K562 (cell line): ENCODE results near the gene NDUFB10. TPM values are rescaled to one million over a fixed set of nuclear protein-coding genes. Genes with fewer than 3 reads are reported as not detected.

Experiments
- ARID2 ChIP-seq: fragments of 450-650 bp; IDR thresholded peaks from 2 replicates; pipeline ENCODE4 v1.6.1; 2017; ENCODE audit warnings: antibody characterized with exemption, mild to moderate bottlenecking
- BRCA1 ChIP-seq, 2 experiments: fragments of 450-650 bp in 1 of 2; sonication (generic) in 1 of 2; formaldehyde crosslinking in 1 of 2; IDR thresholded peaks; 2 replicates each; pipeline versions ENCODE4 v1.5.0 to v1.6.1; 2017 to 2020; ENCODE audit warnings: mild to moderate bottlenecking in 1 of 2, missing genetic modification reagents in 1 of 2
- CBX1 ChIP-seq: sonication (generic); IDR thresholded peaks from 2 replicates; pipeline ENCODE4 v1.6.1; 2016; ENCODE audit warnings: antibody characterized with exemption, low read depth, mild to moderate bottlenecking
- CBX8 ChIP-seq: fragments of 200-600 bp; sonication (generic); IDR thresholded peaks from 2 replicates; pipeline ENCODE4 v1.6.1; 2012; ENCODE audit warnings: borderline replicate concordance, mixed run types, low read depth, mild to moderate bottlenecking, moderate library complexity, mixed read lengths, low read length, control low read depth, inconsistent platforms; ENCODE audit not compliant: poor library complexity, severe bottlenecking; ENCODE audit errors: extremely low read depth
- CTCFL ChIP-seq: IDR thresholded peaks from 2 replicates; pipeline ENCODE4 v1.6.1; 2011; ENCODE audit warnings: borderline replicate concordance, low read depth, mild to moderate bottlenecking, moderate library complexity, low read length; ENCODE audit not compliant: insufficient read depth, poor library complexity, severe bottlenecking
- E2F8 ChIP-seq: fragments of 450-650 bp; IDR thresholded peaks from 2 replicates; pipeline ENCODE4 v1.7.1; 2018; ENCODE audit warnings: mild to moderate bottlenecking, low read depth; ENCODE audit not compliant: partially characterized antibody
- HMGN3 ChIP-seq: IDR thresholded peaks from 2 replicates; pipeline ENCODE4 v1.6.1; 2011; ENCODE audit warnings: borderline replicate concordance, low read depth, mild to moderate bottlenecking, mixed read lengths, low read length; ENCODE audit not compliant: insufficient read length; ENCODE audit errors: extremely low read depth
- HOMEZ ChIP-seq: fragments of 250-450 bp; sonication (Bioruptor Pico); IDR thresholded peaks from 2 replicates; pipeline ENCODE4 v1.4.0; 2020; ENCODE audit warnings: mild to moderate bottlenecking, moderate library complexity
- KAT8 ChIP-seq: fragments of 450-650 bp; IDR thresholded peaks from 2 replicates; pipeline ENCODE4 v1.6.1; 2016; ENCODE audit warnings: low read depth, mild to moderate bottlenecking
- PHTF2 ChIP-seq: fragments of 250-450 bp; sonication (Bioruptor Pico); IDR thresholded peaks from 2 replicates; pipeline ENCODE4 v1.5.0; 2021; ENCODE audit warnings: mild to moderate bottlenecking
- RB1 ChIP-seq: fragments of 450-650 bp; IDR thresholded peaks from 2 replicates; pipeline ENCODE4 v1.6.1; 2017; ENCODE audit warnings: low read depth, mild to moderate bottlenecking
- RBM22 ChIP-seq: fragments of 200-400 bp; formaldehyde crosslinking; IDR thresholded peaks from 2 replicates; pipeline ENCODE4 v1.6.1; 2018; ENCODE audit warnings: low read length, low read depth; ENCODE audit not compliant: poor library complexity, severe bottlenecking
- TEAD4 ChIP-seq, 2 experiments: sonication (generic) in 1 of 2; formaldehyde crosslinking in 1 of 2; IDR thresholded peaks; 2 replicates each; pipeline versions ENCODE4 v1.6.1 to v1.8.0; 2012 to 2022; ENCODE audit warnings: borderline replicate concordance in 1 of 2, inconsistent platforms in 1 of 2, low read length in 1 of 2, mild to moderate bottlenecking in 1 of 2, missing genetic modification reagents in 1 of 2
- ZBTB1 ChIP-seq: sonication (generic); formaldehyde crosslinking; IDR thresholded peaks from 2 replicates; pipeline ENCODE4 v1.8.1; 2023; ENCODE audit warnings: missing genetic modification reagents, low read depth, mild to moderate bottlenecking, borderline replicate concordance
- ZNF316 ChIP-seq: fragments of 450-650 bp; IDR thresholded peaks from 2 replicates; pipeline ENCODE4 v1.6.1; 2016
- ZNF79 ChIP-seq: fragments of 250-450 bp; sonication (Bioruptor Pico); IDR thresholded peaks from 2 replicates; pipeline ENCODE4 v1.4.0; 2020; ENCODE audit warnings: low read depth, mild to moderate bottlenecking, moderate library complexity
- ZNF830 ChIP-seq: fragments of 250-450 bp; sonication (Bioruptor Pico); IDR thresholded peaks from 2 replicates; pipeline ENCODE4 v1.5.0; 2021; ENCODE audit warnings: mild to moderate bottlenecking
- ZZZ3 ChIP-seq: fragments of 450-650 bp; IDR thresholded peaks from 2 replicates; pipeline ENCODE4 v1.6.1; 2016; ENCODE audit warnings: antibody characterized with exemption, mild to moderate bottlenecking, moderate library complexity
- polyA plus RNA-seq, 8 experiments: library from polyadenylated mRNA; depleted of rRNA in 4 of 8; stranded (reverse) in 5 of 8; unstranded in 3 of 8; fragments of >200 nt; fragmentation: Nextera tagmentation in 2 of 8; fragmentation: Illumina TruSeq in 1 of 8; extraction: Ambion mirVana in 2 of 8; extraction: Trizol in 1 of 8; gene quantifications; 2 replicates each; pipeline versions ENCODE4 v1.2.1 to v1.2.3, GENCODE V29; 2011 to 2014; ENCODE audit warnings: inconsistent platforms in 1 of 8, missing spikeins in 1 of 8
- total RNA-seq, 7 experiments: library from RNA; depleted of rRNA in 6 of 7; stranded (reverse); fragments of >200 nt in 6 of 7; fragmentation: Illumina TruSeq in 2 of 7; extraction: Trizol in 2 of 7; gene quantifications; 2 replicates each; pipeline versions ENCODE4 v1.2.1 to v1.2.3, GENCODE V29; 2011 to 2021; ENCODE audit warnings: low replicate concordance in 1 of 7

The NDUFB10 gene
- total and polyA plus RNA-seq, 9 of the 15 experiments (the other 6 are each of a cell fraction or from before 2014, with no cell fraction given) = 69.3 to 527 (median 161) TPM

- TF ChIP-seq TEAD4 (IDR thresholded peaks at IDR 0.05; ENCODE audit: low read length) (peak; percentile 29; the same call in 1 of the 2 replicates), TEAD4 (CRISPR knock-in tag; IDR thresholded peaks at IDR 0.05; ENCODE audit: borderline replicate concordance) (no peak), HMGN3 (peak; percentile 78), ZNF79 (CRISPR knock-in tag) (no peak), CBX8 (no peak), ZZZ3 (peak; percentile 98), RBM22 (peak; percentile 97), ZNF316 (no peak), HOMEZ (CRISPR knock-in tag) (no peak), ZBTB1 (peak; percentile 56; the same call in 1 of the 2 replicates), CBX1 (peak; percentile 95), KAT8 (no peak), ARID2 (no peak), PHTF2 (CRISPR knock-in tag) (no peak), E2F8 (peak; percentile 64), CTCFL (no peak), ZNF830 (CRISPR knock-in tag) (0 out of 2 replicates have a peak, but pooled peaks have one; percentile 93), RB1 (peak; percentile 83), BRCA1 (IDR thresholded peaks at IDR 0.05) (no peak), BRCA1 (CRISPR knock-in tag; IDR thresholded peaks at IDR 0.05) (peak; percentile 57; the same call in 1 of the 2 replicates)
Observed at GRCh38 chr16:1964506-1965395, 5.4 kb downstream of the NDUFB10 start, which contains the start of gene RPS2 (continued).
